Measurements from ENCODE around the gene ZBTB43.

Gene ZBTB43

DNA sequence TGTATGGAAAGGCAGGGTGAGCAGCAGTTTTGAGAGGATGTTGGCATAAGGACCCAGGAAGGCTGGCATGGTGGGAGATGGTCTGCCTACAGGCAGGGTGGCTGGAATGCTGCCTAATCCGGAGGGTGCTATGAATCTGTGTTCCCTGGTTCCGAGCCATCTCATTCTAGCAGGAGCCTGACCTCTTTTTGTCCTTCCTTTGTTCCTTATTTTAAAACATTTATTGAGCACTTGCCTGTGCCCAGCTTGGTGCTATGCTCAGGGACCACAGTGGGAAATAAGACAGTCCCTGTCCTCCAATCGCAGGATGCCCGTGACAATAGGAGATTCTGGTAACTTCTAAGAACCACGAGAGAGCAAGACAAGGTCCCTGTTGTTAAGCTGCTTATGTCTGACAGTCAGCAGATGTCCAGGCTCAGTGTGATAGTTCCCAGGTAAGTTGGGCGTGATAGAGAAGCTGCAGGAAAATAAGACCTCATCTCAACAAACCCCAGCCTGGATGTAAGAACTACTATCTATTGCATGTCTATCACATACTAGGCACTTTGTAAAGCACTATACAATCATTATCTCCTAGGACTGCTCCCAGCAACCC lies 46.5 kb downstream of the ZBTB43 start:
- H3K4me3 ChIP-seq (ENCODE audit: low read depth, low read length) = no peak overlapping the region
- TF ChIP-seq, protein P1, sequence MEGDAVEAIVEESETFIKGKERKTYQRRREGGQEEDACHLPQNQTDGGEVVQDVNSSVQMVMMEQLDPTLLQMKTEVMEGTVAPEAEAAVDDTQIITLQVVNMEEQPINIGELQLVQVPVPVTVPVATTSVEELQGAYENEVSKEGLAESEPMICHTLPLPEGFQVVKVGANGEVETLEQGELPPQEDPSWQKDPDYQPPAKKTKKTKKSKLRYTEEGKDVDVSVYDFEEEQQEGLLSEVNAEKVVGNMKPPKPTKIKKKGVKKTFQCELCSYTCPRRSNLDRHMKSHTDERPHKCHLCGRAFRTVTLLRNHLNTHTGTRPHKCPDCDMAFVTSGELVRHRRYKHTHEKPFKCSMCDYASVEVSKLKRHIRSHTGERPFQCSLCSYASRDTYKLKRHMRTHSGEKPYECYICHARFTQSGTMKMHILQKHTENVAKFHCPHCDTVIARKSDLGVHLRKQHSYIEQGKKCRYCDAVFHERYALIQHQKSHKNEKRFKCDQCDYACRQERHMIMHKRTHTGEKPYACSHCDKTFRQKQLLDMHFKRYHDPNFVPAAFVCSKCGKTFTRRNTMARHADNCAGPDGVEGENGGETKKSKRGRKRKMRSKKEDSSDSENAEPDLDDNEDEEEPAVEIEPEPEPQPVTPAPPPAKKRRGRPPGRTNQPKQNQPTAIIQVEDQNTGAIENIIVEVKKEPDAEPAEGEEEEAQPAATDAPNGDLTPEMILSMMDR (IDR thresholded peaks at IDR 0.05; ENCODE audit: low read depth, low read length) = no peak

DNA sequence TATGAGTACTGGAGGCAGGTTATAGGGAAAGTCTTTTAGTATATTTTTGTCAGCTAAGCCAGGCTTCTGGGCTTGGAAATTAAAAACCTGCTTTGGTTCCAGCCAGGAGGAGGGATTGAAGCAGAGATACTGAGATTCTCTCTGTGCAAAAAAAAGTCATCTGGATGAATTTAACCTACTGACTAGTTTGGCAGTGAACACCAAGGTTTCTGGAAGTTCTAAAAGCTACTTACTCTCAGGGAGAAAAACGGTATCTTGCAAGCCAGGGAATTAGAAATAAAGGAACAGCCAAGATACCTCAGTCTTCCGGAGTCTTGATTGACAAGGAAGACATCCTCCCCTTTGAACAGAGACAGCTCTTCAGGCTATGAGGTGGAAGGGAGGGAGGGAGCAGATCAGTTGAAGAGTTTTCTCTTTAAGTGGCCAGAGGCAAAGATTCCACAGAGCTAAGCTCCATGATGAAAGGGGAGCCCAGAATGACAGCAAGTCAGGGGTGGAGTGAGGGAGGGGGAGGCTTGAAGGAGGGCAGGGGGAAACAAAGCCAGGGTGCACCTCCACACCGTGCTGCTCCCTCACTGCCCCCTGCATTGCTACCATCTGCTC lies 47.3 kb downstream of the ZBTB43 start:
- H3K4me3 ChIP-seq (ENCODE audit: low read depth, low read length) = no peak overlapping the region
- TF ChIP-seq, protein P1 (IDR thresholded peaks at IDR 0.05; ENCODE audit: low read depth, low read length) = no peak

DNA sequence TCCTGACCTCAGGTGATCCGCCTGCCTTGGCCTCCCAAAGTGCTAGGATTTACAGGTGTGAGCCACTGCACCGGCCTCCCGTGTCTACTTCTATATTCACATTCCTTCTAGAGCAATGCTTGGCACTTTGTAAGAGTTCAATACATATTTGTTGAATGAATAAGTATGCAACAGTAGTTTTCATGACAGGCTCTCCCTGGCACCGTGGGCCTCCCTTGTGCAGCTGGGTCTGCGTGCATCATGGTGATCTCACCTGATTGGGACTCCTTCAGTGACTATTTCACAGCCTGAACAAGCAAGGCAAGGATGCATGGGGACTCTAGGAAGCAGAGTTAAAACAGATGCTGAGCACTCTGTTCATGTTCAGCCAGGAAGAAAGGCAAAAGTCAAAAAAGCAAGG lies 48.8 kb downstream of the ZBTB43 start:
- TF ChIP-seq, protein P1 (IDR thresholded peaks at IDR 0.05; ENCODE audit: low read depth, low read length) = no peak
- no peak overlapping the region for H3K4me3 ChIP-seq (ENCODE audit: low read depth, low read length)

DNA sequence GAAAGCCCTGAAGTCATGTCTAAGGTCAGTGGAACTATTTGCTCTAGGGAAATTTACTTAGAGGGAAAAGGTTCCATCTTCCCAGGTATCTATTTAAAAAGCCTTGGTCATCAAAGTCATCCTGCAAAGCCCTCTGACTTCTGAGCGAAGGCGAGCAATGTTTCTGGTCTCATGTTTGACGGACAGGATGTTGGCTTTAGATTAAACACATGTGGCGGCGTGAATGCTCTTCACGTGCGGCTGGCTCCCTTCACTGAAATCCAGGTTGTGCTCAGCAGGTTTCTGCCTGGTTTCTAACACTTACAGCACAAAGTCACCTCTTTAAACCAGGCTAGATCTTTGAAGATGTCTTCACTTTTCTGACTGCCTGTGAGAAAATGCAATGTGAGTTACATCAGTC lies 49.9 kb downstream of the ZBTB43 start:
- H3K4me3 ChIP-seq (ENCODE audit: low read depth, low read length) = no peak overlapping the region
- TF ChIP-seq, protein P1 (IDR thresholded peaks at IDR 0.05; ENCODE audit: low read depth, low read length) = no peak

DNA sequence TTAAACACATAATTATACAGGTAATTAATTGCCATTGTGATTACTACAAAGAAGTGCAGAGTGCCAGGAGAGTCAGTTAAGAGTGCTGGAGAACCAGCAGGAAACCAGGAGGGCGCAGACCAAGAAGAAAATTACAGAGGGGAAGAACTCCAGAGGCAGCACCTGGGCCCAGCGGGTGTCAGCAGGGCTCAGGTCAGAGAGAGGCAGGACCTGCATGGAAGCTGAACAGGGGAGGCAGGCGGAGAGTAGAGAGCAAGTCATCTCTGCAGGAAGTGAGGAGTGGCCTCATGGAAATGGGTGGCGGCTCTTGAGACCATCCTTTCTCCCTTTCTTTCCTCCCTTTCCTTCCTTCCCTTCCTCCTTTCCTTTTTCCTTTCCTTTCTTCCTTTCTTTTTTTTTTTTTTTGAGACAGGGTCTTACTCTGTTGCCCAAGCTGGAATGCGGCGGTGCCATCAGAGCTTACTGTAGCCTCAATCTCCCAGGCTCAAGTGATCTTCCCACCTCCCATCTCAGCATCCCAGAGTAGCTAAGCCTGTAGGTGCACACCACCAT lies 51.6 kb downstream of the ZBTB43 start:
- no peak overlapping the region for H3K4me3 ChIP-seq (ENCODE audit: low read depth, low read length)
- TF ChIP-seq, protein P1 (IDR thresholded peaks at IDR 0.05; ENCODE audit: low read depth, low read length) = no peak

DNA sequence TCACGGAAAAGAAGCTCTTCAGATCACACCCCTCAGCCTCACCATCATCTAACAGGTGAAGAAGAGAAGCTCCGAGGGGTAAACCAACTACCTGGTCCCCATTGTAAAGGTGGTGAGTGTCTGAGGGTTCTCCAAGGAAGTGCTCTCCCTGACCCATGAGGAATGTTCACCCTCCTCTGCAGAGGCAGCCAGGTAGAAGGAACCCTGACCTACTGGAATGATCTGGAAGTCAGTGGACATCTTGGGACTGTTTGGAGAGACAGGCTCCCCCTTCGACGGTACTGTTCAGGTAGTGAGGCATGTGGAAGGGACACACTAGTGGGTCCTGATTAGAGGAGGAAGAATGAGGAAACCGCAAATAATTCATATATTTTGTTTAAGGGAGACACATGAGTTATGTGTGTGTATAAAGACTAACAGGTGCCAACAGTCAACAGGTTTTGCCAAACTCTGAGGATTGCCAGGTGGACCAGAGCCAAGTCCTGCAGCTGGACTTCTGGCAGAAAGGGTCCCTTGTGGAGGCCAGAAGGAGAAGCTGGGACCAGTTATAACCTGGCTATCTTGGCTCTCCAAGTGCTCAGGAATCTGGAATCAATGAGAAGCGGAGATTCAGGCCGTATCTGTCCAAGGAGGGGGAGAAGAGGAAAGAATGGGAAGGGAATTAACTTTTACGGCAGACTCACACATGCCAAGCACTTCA lies 52.6 kb downstream of the ZBTB43 start:
- no peak overlapping the region for H3K4me3 ChIP-seq (ENCODE audit: low read depth, low read length)
- TF ChIP-seq, protein P1 (IDR thresholded peaks at IDR 0.05; ENCODE audit: low read depth, low read length) = no peak

DNA sequence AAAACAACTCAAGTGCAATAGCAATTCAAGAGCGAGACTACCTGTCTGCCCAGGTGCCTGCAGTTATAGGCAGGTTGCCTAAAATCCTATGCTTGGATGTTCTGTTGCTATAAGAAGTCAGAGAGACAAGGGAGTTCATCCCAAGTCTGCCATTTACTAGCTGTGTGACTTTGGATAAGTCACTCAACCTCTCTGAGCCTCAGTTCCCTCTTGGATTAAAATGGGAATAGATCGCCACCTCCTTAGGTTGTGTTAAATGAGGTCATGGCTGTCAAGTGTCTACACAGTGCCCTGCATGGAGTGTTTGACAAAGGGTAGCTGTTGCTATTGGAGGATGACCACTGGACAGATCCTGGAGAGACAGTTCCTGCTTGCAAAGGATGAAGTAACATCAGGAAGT lies 54.3 kb downstream of the ZBTB43 start:
- TF ChIP-seq, protein P1 (IDR thresholded peaks at IDR 0.05; ENCODE audit: low read depth, low read length) = no peak
- H3K4me3 ChIP-seq (ENCODE audit: low read depth, low read length) = no peak overlapping the region

All from WI38 (cell line).